ENCODE measurements around the gene TDRKH.

DNA sequence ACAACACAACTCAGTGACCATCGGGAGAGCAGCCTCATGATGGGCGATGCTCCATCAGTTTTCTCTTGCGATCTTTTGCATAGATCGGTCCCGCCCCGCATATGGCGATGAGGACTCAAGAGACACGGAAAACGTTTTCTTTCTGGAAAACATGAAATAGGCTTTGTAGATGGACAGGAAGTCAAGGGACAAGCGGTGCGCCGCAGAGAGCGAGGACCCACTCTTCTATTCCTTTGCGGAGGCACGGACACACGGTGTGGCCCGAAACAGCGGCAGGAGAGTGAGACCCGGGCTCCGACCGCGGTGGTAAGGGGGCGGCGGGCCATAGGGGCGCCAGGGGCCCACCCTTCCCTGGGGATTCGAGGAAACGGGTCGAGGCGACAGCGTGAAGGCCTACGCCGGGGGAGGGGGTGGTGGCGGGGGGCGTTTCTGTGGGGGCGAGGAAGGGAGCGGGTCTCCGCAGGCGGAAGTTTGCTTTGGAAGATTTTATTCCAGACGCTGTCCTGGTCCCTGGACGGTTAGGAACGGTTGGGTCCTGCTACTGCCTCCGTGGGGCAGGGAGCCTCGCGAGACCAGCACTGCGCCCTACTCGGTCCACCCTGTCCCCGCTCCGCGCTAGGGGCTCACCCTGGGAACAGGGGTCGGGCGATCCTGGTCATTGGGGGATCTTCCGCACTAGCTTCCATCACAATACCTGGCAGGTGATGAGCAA is 796 bp upstream of the TDRKH start:
- TF ChIP-seq, protein P1, sequence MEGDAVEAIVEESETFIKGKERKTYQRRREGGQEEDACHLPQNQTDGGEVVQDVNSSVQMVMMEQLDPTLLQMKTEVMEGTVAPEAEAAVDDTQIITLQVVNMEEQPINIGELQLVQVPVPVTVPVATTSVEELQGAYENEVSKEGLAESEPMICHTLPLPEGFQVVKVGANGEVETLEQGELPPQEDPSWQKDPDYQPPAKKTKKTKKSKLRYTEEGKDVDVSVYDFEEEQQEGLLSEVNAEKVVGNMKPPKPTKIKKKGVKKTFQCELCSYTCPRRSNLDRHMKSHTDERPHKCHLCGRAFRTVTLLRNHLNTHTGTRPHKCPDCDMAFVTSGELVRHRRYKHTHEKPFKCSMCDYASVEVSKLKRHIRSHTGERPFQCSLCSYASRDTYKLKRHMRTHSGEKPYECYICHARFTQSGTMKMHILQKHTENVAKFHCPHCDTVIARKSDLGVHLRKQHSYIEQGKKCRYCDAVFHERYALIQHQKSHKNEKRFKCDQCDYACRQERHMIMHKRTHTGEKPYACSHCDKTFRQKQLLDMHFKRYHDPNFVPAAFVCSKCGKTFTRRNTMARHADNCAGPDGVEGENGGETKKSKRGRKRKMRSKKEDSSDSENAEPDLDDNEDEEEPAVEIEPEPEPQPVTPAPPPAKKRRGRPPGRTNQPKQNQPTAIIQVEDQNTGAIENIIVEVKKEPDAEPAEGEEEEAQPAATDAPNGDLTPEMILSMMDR (IDR thresholded peaks at IDR 0.05): no peak
- no peak for TF ChIP-seq POLR2A (IDR thresholded peaks at IDR 0.05)
